ENCODE data around the gene GTF2A1. TPM values are rescaled to one million over a fixed set of nuclear protein-coding genes. Genes with fewer than 3 reads are reported as not detected.

GTF2A1 gene
- total RNA-seq, 2 experiments from 2014 or later, result 35.1 to 69.8 TPM

- H3K36me3 ChIP-seq (ENCODE audit: insufficient read depth, low read length), result peaks cover 84% of the 10 kb centered on the region
- no TSS peak for BruUV-seq (replicated peaks)
- no peaks in the 10 kb centered on the region for H4K20me1 ChIP-seq (ENCODE audit: insufficient read depth, low read length)
- intact Hi-C loops (cut with micrococcal nuclease; ENCODE audit: unreplicated experiment), result no loop called here
- H3K4me2 ChIP-seq (ENCODE audit: low read length), result peak overlapping the region; percentile 24
- POLR2A ChIA-PET, result interaction anchor here (0.6 to 1.4 kb wide), 9 partner anchors 10 to 277 kb away, joined by 3 to 5 read pairs (median 3); no protein-coding TSS in a partner anchor
- H2AFZ ChIP-seq (ENCODE audit: low read length), result no peak overlapping the region
- H3K27ac ChIP-seq (ENCODE audit: low read depth, low read length, poor library complexity, severe bottlenecking), result peak overlapping the region; percentile 18
- TF ChIP-seq EZH2phosphoT487 (IDR thresholded peaks at IDR 0.05; ENCODE audit: borderline replicate concordance, low read depth, low read length), result no peak
- no peak for TF ChIP-seq CTCF (conservative IDR thresholded peaks at IDR 0.05; ENCODE audit: low read length)
- DNase-seq (ENCODE audit: low spot score), result no peak
- H3K4me1 ChIP-seq (ENCODE audit: insufficient read depth, low read length, poor library complexity, severe bottlenecking), result peaks cover 51% of the 10 kb centered on the region
- no peaks in the 10 kb centered on the region for H3K9me3 ChIP-seq (ENCODE audit: low read length)
- no peaks in the 10 kb centered on the region for H3K9me2 ChIP-seq (ENCODE audit: insufficient read depth, low read length)
- H3K4me3 ChIP-seq (ENCODE audit: low read depth, low read length, poor library complexity, severe bottlenecking), result no peak overlapping the region
- H3K79me2 ChIP-seq (ENCODE audit: insufficient read depth, low read depth, low read length), result peaks cover 13% of the 10 kb centered on the region; the same call in 1 of the 2 replicates
- CTCF ChIA-PET (ENCODE audit: unreplicated experiment), result no interaction called here
Observed at GRCh38 chr14:81178063-81178462, 42.7 kb downstream of the GTF2A1 start.

GRCh38 chr14:81177225-81177624 is 43.5 kb downstream of the GTF2A1 start:
- ChIA-PET POLR2A (interaction anchor here (0.6 to 0.8 kb wide), 3 partner anchors 24 to 240 kb away, joined by 3 to 4 read pairs (median 3); no protein-coding TSS in a partner anchor), CTCF (ENCODE audit: unreplicated experiment) (no interaction called here)
- Histone ChIP-seq H4K20me1 (ENCODE audit: insufficient read depth, low read length) (no peaks in the 10 kb centered on the region), H3K36me3 (ENCODE audit: insufficient read depth, low read length) (peaks cover 75% of the 10 kb centered on the region), H3K4me2 (ENCODE audit: low read length) (peak overlapping the region; percentile 24), H3K9me2 (ENCODE audit: insufficient read depth, low read length) (no peaks in the 10 kb centered on the region), H3K79me2 (ENCODE audit: insufficient read depth, low read depth, low read length) (peaks cover 12% of the 10 kb centered on the region; the same call in 1 of the 2 replicates), H3K4me3 (ENCODE audit: low read depth, low read length, poor library complexity, severe bottlenecking) (no peak overlapping the region), H3K4me1 (ENCODE audit: insufficient read depth, low read length, poor library complexity, severe bottlenecking) (peaks cover 59% of the 10 kb centered on the region), H3K27ac (ENCODE audit: low read depth, low read length, poor library complexity, severe bottlenecking) (no peak overlapping the region), H2AFZ (ENCODE audit: low read length) (no peak overlapping the region), H3K9me3 (ENCODE audit: low read length) (no peaks in the 10 kb centered on the region)
- BruUV-seq (replicated peaks), result no TSS peak
- no peak for TF ChIP-seq CTCF (conservative IDR thresholded peaks at IDR 0.05; ENCODE audit: low read length)
- no peak for TF ChIP-seq EZH2phosphoT487 (IDR thresholded peaks at IDR 0.05; ENCODE audit: borderline replicate concordance, low read depth, low read length)
- intact Hi-C loops (cut with micrococcal nuclease; ENCODE audit: unreplicated experiment), result no loop called here
- no peak for DNase-seq (ENCODE audit: low spot score)

- H3K27ac ChIP-seq (ENCODE audit: low read depth, low read length, poor library complexity, severe bottlenecking), result no peak overlapping the region
- DNase-seq (ENCODE audit: low spot score), result peak; percentile 12
- peaks cover 65% of the 10 kb centered on the region for H3K36me3 ChIP-seq (ENCODE audit: insufficient read depth, low read length)
- CTCF ChIA-PET (ENCODE audit: unreplicated experiment), result no interaction called here
- POLR2A ChIA-PET, result interaction anchor here (0.6 to 0.9 kb wide), 3 partner anchors 16 to 42 kb away, joined by 3 read pairs; no protein-coding TSS in a partner anchor
- H3K79me2 ChIP-seq (ENCODE audit: insufficient read depth, low read depth, low read length), result peaks cover 12% of the 10 kb centered on the region; the same call in 1 of the 2 replicates
- no peak overlapping the region for H3K4me2 ChIP-seq (ENCODE audit: low read length)
- H4K20me1 ChIP-seq (ENCODE audit: insufficient read depth, low read length), result no peaks in the 10 kb centered on the region
- H3K4me3 ChIP-seq (ENCODE audit: low read depth, low read length, poor library complexity, severe bottlenecking), result no peak overlapping the region
- no peaks in the 10 kb centered on the region for H3K9me2 ChIP-seq (ENCODE audit: insufficient read depth, low read length)
- intact Hi-C loops (cut with micrococcal nuclease; ENCODE audit: unreplicated experiment), result no loop called here
- peaks cover 69% of the 10 kb centered on the region for H3K4me1 ChIP-seq (ENCODE audit: insufficient read depth, low read length, poor library complexity, severe bottlenecking)
- no peak overlapping the region for H2AFZ ChIP-seq (ENCODE audit: low read length)
- no peaks in the 10 kb centered on the region for H3K9me3 ChIP-seq (ENCODE audit: low read length)
- BruUV-seq (replicated peaks), result no TSS peak
- no peak for TF ChIP-seq EZH2phosphoT487 (IDR thresholded peaks at IDR 0.05; ENCODE audit: borderline replicate concordance, low read depth, low read length)
Observed at GRCh38 chr14:81176241-81176640, 44.5 kb downstream of the GTF2A1 start.
